Progenitor cell of endocrine pancreas (in vitro differentiated cells): Measurements from ENCODE around the gene SNF8. TPM values are rescaled to one million over a fixed set of nuclear protein-coding genes. Genes with fewer than 3 reads are reported as not detected.

ENCODE experiments used
- DNase-seq: peaks from one replicate; pipeline ENCODE4 v3.0.0; 2021; ENCODE audit warnings: low spot score; ENCODE audit not compliant: unreplicated experiment
- H3K27ac Mint-ChIP-seq: 2 replicates; pipeline ENCODE4 v1.8.0; 2021; ENCODE audit warnings: mild to moderate bottlenecking, moderate library complexity, mixed read lengths
- H3K27me3 Mint-ChIP-seq: 2 replicates; pipeline ENCODE4 v1.8.0; 2021; ENCODE audit warnings: mixed read lengths
- H3K36me3 Mint-ChIP-seq: 2 replicates; pipeline ENCODE4 v1.8.0; 2022; ENCODE audit warnings: mixed read lengths; ENCODE audit not compliant: insufficient read depth
- H3K4me1 Mint-ChIP-seq: 2 replicates; pipeline ENCODE4 v1.8.0; 2021; ENCODE audit warnings: low read depth, mixed read lengths
- H3K4me3 Mint-ChIP-seq: 2 replicates; pipeline ENCODE4 v1.8.0; 2021; ENCODE audit warnings: low read depth, mild to moderate bottlenecking, moderate library complexity, mixed read lengths
- H3K9me3 Mint-ChIP-seq: 2 replicates; pipeline ENCODE4 v1.8.0; 2021; ENCODE audit warnings: low read depth, mixed read lengths
- total RNA-seq: library from RNA; stranded (reverse); gene quantifications from 2 replicates; pipeline ENCODE4 v1.2.1, GENCODE V29; 2021
- TF ChIP-seq, protein P1 (sequence below): fragments of 200-600 bp; sonication (generic); IDR thresholded peaks from one replicate; pipeline ENCODE4 v1.5.0; 2021; ENCODE audit warnings: antibody characterized with exemption, mild to moderate bottlenecking; ENCODE audit not compliant: unreplicated experiment

The SNF8 gene
- total RNA-seq, 1 donor from 2014 or later: 128 TPM

DNA sequence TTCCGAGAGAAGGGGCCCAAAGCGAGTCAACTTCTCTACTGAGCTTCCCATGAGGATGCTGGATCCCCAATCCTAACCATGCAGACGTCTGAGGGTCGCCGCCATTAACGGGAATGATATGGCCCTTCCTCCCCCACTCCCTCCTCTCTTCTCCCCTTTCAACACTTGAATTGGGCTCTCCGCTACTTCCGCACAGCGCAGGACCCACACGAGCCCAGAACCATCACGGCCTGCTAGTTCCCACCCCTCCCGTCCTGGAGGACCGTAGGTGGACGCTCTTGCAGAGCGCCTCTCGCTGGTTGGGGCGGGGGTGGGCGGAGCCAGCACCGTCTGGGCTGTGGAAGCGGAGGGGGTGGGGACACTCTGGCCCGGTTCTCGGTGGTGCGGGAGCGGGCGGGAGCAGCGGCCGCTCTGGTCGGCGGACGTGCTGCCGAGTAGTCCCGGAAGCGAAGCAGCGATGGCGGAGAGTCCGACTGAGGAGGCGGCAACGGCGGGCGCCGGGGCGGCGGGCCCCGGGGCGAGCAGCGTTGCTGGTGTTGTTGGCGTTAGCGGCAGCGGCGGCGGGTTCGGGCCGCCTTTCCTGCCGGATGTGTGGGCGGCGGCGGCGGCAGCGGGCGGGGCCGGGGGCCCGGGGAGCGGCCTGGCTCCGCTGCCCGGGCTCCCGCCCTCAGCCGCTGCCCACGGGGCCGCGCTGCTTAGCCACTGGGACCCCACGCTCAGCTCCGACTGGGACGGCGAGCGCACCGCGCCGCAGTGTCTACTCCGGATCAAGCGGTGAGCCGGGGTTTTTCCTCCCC is 36.4 kb downstream of the SNF8 start, which contains the start of gene UBE2Z:
TSS of gene UBE2Z (plus strand) at position 361 of the 797 bp plus-strand sequence. CDS start at position 458, 97 bp downstream.
- no peaks in the 10 kb centered on the region for H3K27me3 Mint-ChIP-seq
- no peaks in the 10 kb centered on the region for H3K9me3 Mint-ChIP-seq
- peaks cover 13% of the 10 kb centered on the region for H3K36me3 Mint-ChIP-seq
- H3K4me3 Mint-ChIP-seq: peak within 1 kb of the TSS; percentile 91
- peaks cover 32% of the 10 kb centered on the region for H3K4me1 Mint-ChIP-seq
- TF ChIP-seq, protein P1, sequence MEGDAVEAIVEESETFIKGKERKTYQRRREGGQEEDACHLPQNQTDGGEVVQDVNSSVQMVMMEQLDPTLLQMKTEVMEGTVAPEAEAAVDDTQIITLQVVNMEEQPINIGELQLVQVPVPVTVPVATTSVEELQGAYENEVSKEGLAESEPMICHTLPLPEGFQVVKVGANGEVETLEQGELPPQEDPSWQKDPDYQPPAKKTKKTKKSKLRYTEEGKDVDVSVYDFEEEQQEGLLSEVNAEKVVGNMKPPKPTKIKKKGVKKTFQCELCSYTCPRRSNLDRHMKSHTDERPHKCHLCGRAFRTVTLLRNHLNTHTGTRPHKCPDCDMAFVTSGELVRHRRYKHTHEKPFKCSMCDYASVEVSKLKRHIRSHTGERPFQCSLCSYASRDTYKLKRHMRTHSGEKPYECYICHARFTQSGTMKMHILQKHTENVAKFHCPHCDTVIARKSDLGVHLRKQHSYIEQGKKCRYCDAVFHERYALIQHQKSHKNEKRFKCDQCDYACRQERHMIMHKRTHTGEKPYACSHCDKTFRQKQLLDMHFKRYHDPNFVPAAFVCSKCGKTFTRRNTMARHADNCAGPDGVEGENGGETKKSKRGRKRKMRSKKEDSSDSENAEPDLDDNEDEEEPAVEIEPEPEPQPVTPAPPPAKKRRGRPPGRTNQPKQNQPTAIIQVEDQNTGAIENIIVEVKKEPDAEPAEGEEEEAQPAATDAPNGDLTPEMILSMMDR: peak; percentile 23
- DNase-seq: peak; percentile 78
- peak within 1 kb of the TSS; percentile 96 for H3K27ac Mint-ChIP-seq

DNA sequence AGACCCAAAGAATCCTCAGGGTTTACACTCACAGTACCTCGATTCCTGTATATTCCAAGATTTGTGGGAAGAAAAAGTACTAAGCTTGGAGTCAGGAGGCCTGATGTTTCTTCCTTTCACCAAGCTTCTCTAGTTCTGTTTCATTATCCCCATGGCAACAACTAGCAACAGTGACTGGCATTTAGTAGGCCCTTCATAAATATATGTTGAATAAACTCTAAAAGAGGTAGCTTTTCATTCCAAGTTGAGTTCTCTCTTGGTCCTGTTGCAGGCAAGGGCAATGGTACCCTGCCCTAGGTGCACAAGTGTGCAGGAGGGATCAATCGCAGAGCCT is 37.0 kb downstream of the SNF8 start:
- Mint-ChIP-seq H3K9me3 (no peaks in the 10 kb centered on the region), H3K27me3 (no peaks in the 10 kb centered on the region), H3K27ac (peak overlapping the region; percentile 96), H3K4me1 (peaks cover 34% of the 10 kb centered on the region), H3K36me3 (peaks cover 11% of the 10 kb centered on the region), H3K4me3 (peak overlapping the region; percentile 91)
- TF ChIP-seq, protein P1: no peak
- no peak for DNase-seq

DNA sequence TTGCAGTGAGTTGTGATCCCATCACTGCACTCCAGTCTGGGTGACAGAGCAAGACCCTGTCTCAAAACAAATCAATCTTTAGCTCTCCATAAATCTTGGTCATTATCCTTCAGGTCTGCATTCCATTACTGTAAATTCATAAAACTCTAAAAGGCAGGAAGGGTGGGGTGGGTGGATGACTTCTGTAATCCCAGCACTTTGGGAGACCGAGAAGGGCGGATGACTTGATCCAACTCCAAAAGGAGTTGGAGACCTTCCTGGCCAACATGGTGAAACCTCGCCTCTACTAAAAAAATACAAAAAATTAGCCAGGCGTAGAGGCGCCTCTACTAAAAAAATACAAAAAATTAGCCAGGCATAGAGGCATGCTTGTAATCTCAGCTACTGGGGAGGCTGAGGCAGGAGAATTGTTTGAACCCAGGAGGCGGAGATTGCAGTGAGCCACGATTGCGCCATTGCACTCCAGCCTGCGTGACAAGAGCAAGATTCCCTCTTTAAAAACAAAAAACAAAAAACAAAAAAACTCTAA is 38.6 kb downstream of the SNF8 start:
- H3K9me3 Mint-ChIP-seq: no peaks in the 10 kb centered on the region
- H3K4me3 Mint-ChIP-seq: no peak overlapping the region
- H3K36me3 Mint-ChIP-seq: no peaks in the 10 kb centered on the region
- H3K27ac Mint-ChIP-seq: no peak overlapping the region
- H3K4me1 Mint-ChIP-seq: peaks cover 25% of the 10 kb centered on the region
- DNase-seq: no peak
- H3K27me3 Mint-ChIP-seq: no peaks in the 10 kb centered on the region
- TF ChIP-seq, protein P1: no peak

DNA sequence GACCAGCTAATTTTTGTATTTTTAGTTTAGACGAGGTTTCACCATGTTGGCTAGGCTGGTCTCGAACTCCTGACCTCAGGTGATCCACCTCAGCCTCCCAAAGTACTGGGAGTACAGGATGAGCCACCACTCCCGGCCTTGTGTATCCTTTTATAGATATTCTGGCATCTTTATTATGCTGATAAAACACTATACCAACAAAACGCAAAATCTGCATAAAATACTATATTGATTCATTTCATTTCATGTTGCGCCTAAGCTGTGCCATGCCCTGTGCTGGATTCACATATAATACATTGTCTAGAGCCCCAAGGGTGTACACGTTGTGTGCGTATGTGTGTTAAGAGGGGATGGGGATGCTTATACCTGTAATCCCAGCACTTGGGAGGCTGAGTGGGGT is 40.2 kb downstream of the SNF8 start:
- TF ChIP-seq, protein P1: no peak
- Mint-ChIP-seq H3K9me3 (no peaks in the 10 kb centered on the region), H3K4me3 (no peak overlapping the region), H3K4me1 (peaks cover 9% of the 10 kb centered on the region), H3K27me3 (no peaks in the 10 kb centered on the region), H3K27ac (no peak overlapping the region), H3K36me3 (no peaks in the 10 kb centered on the region)
- no peak for DNase-seq

DNA sequence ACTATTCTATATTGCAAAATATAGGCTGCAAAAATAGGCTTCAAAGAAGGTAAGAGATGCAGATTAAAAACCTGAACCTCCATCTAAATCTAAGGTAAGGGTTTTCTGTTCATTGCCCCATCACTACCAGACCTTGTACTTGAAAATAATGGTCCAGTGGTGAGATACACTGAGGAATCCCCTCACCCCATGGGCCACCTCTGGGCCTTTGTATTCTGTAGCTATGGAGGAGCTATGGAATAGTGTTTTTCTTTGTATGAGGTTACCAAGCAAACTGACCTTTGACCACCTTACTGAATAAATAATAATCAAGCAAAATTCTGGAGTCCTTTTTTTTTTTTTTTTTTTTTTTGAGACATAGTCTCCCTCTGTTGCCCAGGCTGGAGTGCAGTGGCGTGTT is 41.2 kb downstream of the SNF8 start:
- no peaks in the 10 kb centered on the region for H3K27me3 Mint-ChIP-seq
- no peaks in the 10 kb centered on the region for H3K9me3 Mint-ChIP-seq
- H3K36me3 Mint-ChIP-seq: no peaks in the 10 kb centered on the region
- H3K27ac Mint-ChIP-seq: no peak overlapping the region
- no peak overlapping the region for H3K4me3 Mint-ChIP-seq
- peaks cover 6% of the 10 kb centered on the region for H3K4me1 Mint-ChIP-seq
- TF ChIP-seq, protein P1: no peak
- DNase-seq: no peak
